HepG2 (cell line): Measurements from ENCODE around the gene PLEKHA5. TPM values are rescaled to one million over a fixed set of nuclear protein-coding genes. Genes with fewer than 3 reads are reported as not detected.

Source experiments
- ARID4A ChIP-seq: sonication (generic); formaldehyde crosslinking; IDR thresholded peaks from 2 replicates; pipeline ENCODE4 v1.5.0; 2020; ENCODE audit warnings: mild to moderate bottlenecking, missing genetic modification reagents, borderline replicate concordance
- CBX5 ChIP-seq: sonication (generic); formaldehyde crosslinking; IDR thresholded peaks from 2 replicates; pipeline ENCODE4 v1.4.0; 2020; ENCODE audit warnings: missing genetic modification reagents, borderline replicate concordance
- CENPT ChIP-seq: sonication (generic); formaldehyde crosslinking; IDR thresholded peaks from 2 replicates; pipeline ENCODE4 v1.8.0; 2022; ENCODE audit warnings: low read depth, mild to moderate bottlenecking, moderate library complexity, missing genetic modification reagents
- CREM ChIP-seq, 2 experiments: sonication (generic) in 1 of 2; formaldehyde crosslinking in 1 of 2; IDR thresholded peaks; 2 replicates each; pipeline versions ENCODE4 v1.4.0 to v1.6.1; 2016 to 2020; ENCODE audit warnings: antibody characterized with exemption in 1 of 2, mild to moderate bottlenecking in 1 of 2, missing genetic modification reagents in 1 of 2
- GATA4 ChIP-seq: sonication (generic); IDR thresholded peaks from 2 replicates; pipeline ENCODE4 v1.6.1; 2016; ENCODE audit warnings: antibody characterized with exemption, low read depth, borderline replicate concordance
- HNRNPLL ChIP-seq: fragments of 200-400 bp; formaldehyde crosslinking; IDR thresholded peaks from 2 replicates; pipeline ENCODE4 v1.6.1; 2017; ENCODE audit warnings: mild to moderate bottlenecking, low read depth, low read length; ENCODE audit not compliant: poor library complexity, severe bottlenecking
- IRF9 ChIP-seq: sonication (generic); formaldehyde crosslinking; IDR thresholded peaks from 2 replicates; pipeline ENCODE4 v1.8.0; 2022; ENCODE audit warnings: missing genetic modification reagents, mild to moderate bottlenecking, borderline replicate concordance
- KLF9 ChIP-seq: IDR thresholded peaks from 2 replicates; pipeline ENCODE4 v1.6.1; 2016; ENCODE audit warnings: low read depth
- MLX ChIP-seq: IDR thresholded peaks from 2 replicates; pipeline ENCODE4 v1.6.1; 2016
- NFE2L2 ChIP-seq: fragments of 150-350 bp; IDR thresholded peaks from 2 replicates; pipeline ENCODE4 v1.6.1; 2014; ENCODE audit warnings: low read length
- SRSF4 ChIP-seq: fragments of 200-400 bp; formaldehyde crosslinking; IDR thresholded peaks from one replicate; pipeline ENCODE4 v1.6.1; 2018; ENCODE audit warnings: mild to moderate bottlenecking, low read depth, low read length, moderate library complexity; ENCODE audit not compliant: poor library complexity, severe bottlenecking
- TCF12 ChIP-seq, 2 experiments: fragments of 450-650 bp in 1 of 2; sonication (generic) in 1 of 2; formaldehyde crosslinking in 1 of 2; IDR thresholded peaks; 2 replicates each; pipeline versions ENCODE4 v1.6.1 to v1.8.0; 2017 to 2022; ENCODE audit warnings: antibody characterized with exemption in 1 of 2, mild to moderate bottlenecking in 1 of 2, missing genetic modification reagents in 1 of 2, moderate library complexity in 1 of 2
- TFE3 ChIP-seq: IDR thresholded peaks from 2 replicates; pipeline ENCODE4 v1.6.1; 2016
- THAP9 ChIP-seq: sonication (generic); formaldehyde crosslinking; IDR thresholded peaks from 2 replicates; pipeline ENCODE4; 2020; ENCODE audit warnings: missing genetic modification reagents, mild to moderate bottlenecking, borderline replicate concordance
- ZC3H13 ChIP-seq: sonication (generic); formaldehyde crosslinking; IDR thresholded peaks from 2 replicates; pipeline ENCODE4 v1.8.1; 2023; ENCODE audit warnings: mild to moderate bottlenecking, missing genetic modification reagents, moderate library complexity
- ZNF878 ChIP-seq: sonication (generic); formaldehyde crosslinking; IDR thresholded peaks from 2 replicates; pipeline ENCODE4 v1.8.1; 2023; ENCODE audit warnings: mild to moderate bottlenecking, missing genetic modification reagents, moderate library complexity
- polyA plus RNA-seq, 8 experiments: library from polyadenylated mRNA; depleted of rRNA in 3 of 8; stranded (reverse) in 7 of 8; unstranded in 1 of 8; fragments of >200 nt; fragmentation: Illumina TruSeq in 4 of 8; extraction: Trizol in 4 of 8; gene quantifications; 2 replicates each; pipeline versions ENCODE4 v1.2.1 to v1.2.3, GENCODE V29; 2011 to 2016; ENCODE audit warnings: low read depth in 4 of 8, missing spikeins in 1 of 8, mixed read lengths in 1 of 8; ENCODE audit not compliant: insufficient read depth in 1 of 8
- total RNA-seq, 5 experiments: library from RNA; depleted of rRNA; stranded (reverse); fragments of >200 nt; fragmentation: Illumina TruSeq; extraction: Trizol; gene quantifications; 2 replicates each; pipeline ENCODE4 v1.2.3, GENCODE V29; 2016; ENCODE audit warnings: low read depth in 1 of 5

Gene PLEKHA5
- total and polyA plus RNA-seq, 2 of the 13 experiments (the other 11 are each of a cell fraction or from before 2014, with no cell fraction given): 4.2 to 15.4 TPM

- TF ChIP-seq ARID4A (CRISPR knock-in tag) (peak; percentile 70; the same call in 1 of the 2 replicates), TFE3 (CRISPR knock-in tag) (no peak), CBX5 (CRISPR knock-in tag) (no peak), GATA4 (no peak), SRSF4 (no peak), ZC3H13 (CRISPR knock-in tag) (peak; percentile 81; the same call in 1 of the 2 replicates), IRF9 (0 out of 2 replicates have a peak, but pooled peaks have one; percentile 50), NFE2L2 (no peak), CENPT (no peak), TCF12 (IDR thresholded peaks at IDR 0.05) (no peak), TCF12 (CRISPR knock-in tag; IDR thresholded peaks at IDR 0.05) (no peak), HNRNPLL (peak; percentile 54), KLF9 (no peak), ZNF878 (no peak), MLX (CRISPR knock-in tag) (no peak), CREM (IDR thresholded peaks at IDR 0.05) (no peak), CREM (CRISPR knock-in tag; IDR thresholded peaks at IDR 0.05) (no peak), THAP9 (CRISPR knock-in tag) (no peak)
Observed at GRCh38 chr12:19130224-19131024, 891 bp downstream of the PLEKHA5 start (continued).
